ENCODE data around the gene CELF2.

Gene CELF2

GRCh38 chr10:11143242-11143641 is 125.6 kb downstream of the CELF2 start:
- H3K9me3 Mint-ChIP-seq = peaks cover 10% of the 10 kb centered on the region
- H3K27me3 Mint-ChIP-seq (ENCODE audit: low read depth, poor library complexity) = peaks cover 11% of the 10 kb centered on the region
- H3K36me3 Mint-ChIP-seq (ENCODE audit: low read depth) = no peaks in the 10 kb centered on the region
- DNase-seq = no peak
- H3K4me1 Mint-ChIP-seq = peaks cover 42% of the 10 kb centered on the region
- TF ChIP-seq CTCF (IDR thresholded peaks at IDR 0.05) = no peak
- no peak overlapping the region for H3K27ac Mint-ChIP-seq
- no peak overlapping the region for H3K4me3 Mint-ChIP-seq

GRCh38 chr10:11144626-11145494 is 127.2 kb downstream of the CELF2 start:
- Mint-ChIP-seq H3K27ac (peak overlapping the region; percentile 1), H3K27me3 (ENCODE audit: low read depth, poor library complexity) (peaks cover 14% of the 10 kb centered on the region), H3K9me3 (peaks cover 10% of the 10 kb centered on the region), H3K4me3 (no peak overlapping the region), H3K36me3 (ENCODE audit: low read depth) (no peaks in the 10 kb centered on the region), H3K4me1 (peaks cover 42% of the 10 kb centered on the region)
- no peak for DNase-seq
- TF ChIP-seq CTCF (IDR thresholded peaks at IDR 0.05) = no peak

GRCh38 chr10:11145495-11145855 is 127.8 kb downstream of the CELF2 start:
- Mint-ChIP-seq H3K9me3 (peaks cover 10% of the 10 kb centered on the region), H3K4me1 (peaks cover 48% of the 10 kb centered on the region), H3K36me3 (ENCODE audit: low read depth) (no peaks in the 10 kb centered on the region), H3K27me3 (ENCODE audit: low read depth, poor library complexity) (peaks cover 14% of the 10 kb centered on the region), H3K4me3 (no peak overlapping the region), H3K27ac (peak overlapping the region; percentile 1)
- no peak for DNase-seq
- TF ChIP-seq CTCF (IDR thresholded peaks at IDR 0.05) = no peak

- Mint-ChIP-seq H3K9me3 (peaks cover 10% of the 10 kb centered on the region), H3K36me3 (ENCODE audit: low read depth) (no peaks in the 10 kb centered on the region), H3K4me3 (no peak overlapping the region), H3K27ac (no peak overlapping the region), H3K4me1 (peaks cover 40% of the 10 kb centered on the region), H3K27me3 (ENCODE audit: low read depth, poor library complexity) (peaks cover 22% of the 10 kb centered on the region)
- DNase-seq = no peak
- no peak for TF ChIP-seq CTCF (IDR thresholded peaks at IDR 0.05)
These were observed 128.9 kb downstream of the CELF2 start for GRCh38 chr10:11146402-11147171.

GRCh38 chr10:11147722-11148121 is 130.1 kb downstream of the CELF2 start:
- no peak for DNase-seq
- Mint-ChIP-seq H3K9me3 (peaks cover 5% of the 10 kb centered on the region), H3K4me1 (peaks cover 39% of the 10 kb centered on the region), H3K27me3 (ENCODE audit: low read depth, poor library complexity) (peaks cover 17% of the 10 kb centered on the region), H3K27ac (no peak overlapping the region), H3K36me3 (ENCODE audit: low read depth) (no peaks in the 10 kb centered on the region), H3K4me3 (no peak overlapping the region)
- TF ChIP-seq CTCF (IDR thresholded peaks at IDR 0.05) = no peak
